ENCODE data around the gene COL17A1. TPM values are rescaled to one million over a fixed set of nuclear protein-coding genes. Genes with fewer than 3 reads are reported as not detected.
A peak's percentile ranks its signal among the peaks of the same experiment; 100 is the strongest.

COL17A1 gene
- total and polyA plus RNA-seq, 3 experiments from 2014 or later: not detected

DNA sequence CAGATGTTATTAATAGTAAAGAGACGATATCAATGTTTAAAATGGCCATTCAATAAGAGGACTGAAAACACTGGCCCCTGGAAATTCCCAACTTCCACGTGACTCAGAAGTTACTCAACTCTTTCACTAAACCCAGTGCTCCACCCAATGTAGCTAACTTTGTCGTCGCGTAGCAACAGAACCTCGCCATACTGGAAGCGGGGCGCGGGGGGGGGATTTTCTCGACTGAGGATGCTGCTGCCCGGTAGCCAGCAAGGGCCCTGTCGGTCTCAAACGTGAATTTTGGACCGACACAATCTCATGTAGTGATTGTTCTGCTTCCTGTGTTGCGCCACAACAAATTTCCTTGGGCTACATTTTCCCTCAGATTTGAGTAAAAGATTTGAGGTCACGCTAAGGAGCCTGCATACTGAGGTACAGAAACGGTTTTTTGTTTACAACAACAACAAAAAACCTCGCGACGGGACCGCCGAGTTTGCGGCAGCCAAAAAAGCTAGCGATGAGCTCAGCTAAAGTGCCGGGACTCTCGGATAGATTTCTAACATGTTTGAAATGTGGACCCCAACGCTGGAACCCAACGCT lies 35.3 kb upstream of the COL17A1 start:
- peak overlapping the region; percentile 94 to 97 (median 96) for H3K4me3 Mint-ChIP-seq
- H3K9me3 ChIP-seq (ENCODE audit: low read length): no peaks in the 10 kb centered on the region
- H3K27me3 Mint-ChIP-seq: peaks cover 1 to 14% of the 10 kb centered on the region in 2 donors
- ChIA-PET CTCF (interaction anchor here (0.6 to 2.9 kb wide), 24 partner anchors 10 to 247 kb away, joined by 3 to 13 read pairs (median 4); partner anchors contain the start of genes CFAP58, GSTO2 and STN1), POLR2A (interaction anchor here (0.5 to 2.2 kb wide), 26 partner anchors 12 to 536 kb away, joined by 3 to 12 read pairs (median 4); partner anchors contain the start of genes GSTO1, GSTO2, ITPRIP and SLK)
- H3K9me3 Mint-ChIP-seq: no peaks in the 10 kb centered on the region
- peaks cover 17% of the 10 kb centered on the region for H3K4me1 ChIP-seq (ENCODE audit: insufficient read depth, low read length)
- peaks cover 19 to 28% (median 22%) of the 10 kb centered on the region in 3 donors for H3K4me1 Mint-ChIP-seq
- no peaks in the 10 kb centered on the region for H3K36me3 ChIP-seq (ENCODE audit: insufficient read depth, low read length)
- peak overlapping the region; percentile 100 for H3K27ac ChIP-seq (ENCODE audit: low read depth, low read length)
- H3K4me3 ChIP-seq (ENCODE audit: low read length): peak overlapping the region; percentile 97
- H3K27ac Mint-ChIP-seq: peak overlapping the region; percentile 98 to 100 (median 99)
- peaks cover 0 to 24% (median 0%) of the 10 kb centered on the region in 3 donors for H3K36me3 Mint-ChIP-seq
- peak; percentile 81 to 96 (median 88) for DNase-seq
- no peaks in the 10 kb centered on the region for H3K27me3 ChIP-seq (ENCODE audit: insufficient read depth, low read length, poor library complexity, severe bottlenecking)

DNA sequence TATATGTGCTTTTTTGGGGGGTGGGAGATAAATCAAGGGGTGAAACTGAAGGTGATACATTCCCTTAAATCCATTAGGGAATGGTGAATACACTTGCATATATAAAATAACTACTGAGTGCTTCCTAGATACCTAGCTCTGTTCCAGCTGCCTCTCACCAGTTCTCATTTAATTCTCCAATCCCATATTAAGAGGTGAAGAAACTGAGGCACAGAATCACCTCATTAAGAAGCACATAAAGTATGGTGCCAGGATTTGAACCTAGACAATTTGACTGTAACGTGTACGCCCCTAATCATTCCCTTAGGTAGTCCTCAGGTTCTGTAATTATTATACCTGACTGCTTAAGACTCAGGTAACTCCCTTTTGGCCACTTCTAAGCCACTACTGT lies 34.8 kb upstream of the COL17A1 start:
- DNase-seq: no peak
- Histone ChIP-seq H3K4me1 (ENCODE audit: insufficient read depth, low read length) (peaks cover 17% of the 10 kb centered on the region), H3K9me3 (ENCODE audit: low read length) (no peaks in the 10 kb centered on the region), H3K4me3 (ENCODE audit: low read length) (peak overlapping the region; percentile 97), H3K36me3 (ENCODE audit: insufficient read depth, low read length) (no peaks in the 10 kb centered on the region), H3K27ac (ENCODE audit: low read depth, low read length) (peak overlapping the region; percentile 100), H3K27me3 (ENCODE audit: insufficient read depth, low read length, poor library complexity, severe bottlenecking) (no peaks in the 10 kb centered on the region)
- Mint-ChIP-seq H3K4me1 (peaks cover 19 to 28% (median 22%) of the 10 kb centered on the region in 3 donors), H3K4me3 (peak overlapping the region; percentile 94 to 97 (median 96)), H3K27me3 (peaks cover 1 to 14% of the 10 kb centered on the region in 2 donors), H3K27ac (peak overlapping the region; percentile 98 to 100 (median 99)), H3K9me3 (no peaks in the 10 kb centered on the region), H3K36me3 (peaks cover 0 to 22% (median 0%) of the 10 kb centered on the region in 3 donors)
- POLR2A ChIA-PET: interaction anchor here (0.5 to 2.2 kb wide), 12 partner anchors 42 to 356 kb away, joined by 3 to 12 read pairs (median 4); partner anchors contain the start of genes SLK and STN1
- CTCF ChIA-PET: interaction anchor here (0.6 to 2.9 kb wide), 10 partner anchors 17 to 246 kb away, joined by 3 to 13 read pairs (median 4); partner anchors contain the start of gene GSTO2

DNA sequence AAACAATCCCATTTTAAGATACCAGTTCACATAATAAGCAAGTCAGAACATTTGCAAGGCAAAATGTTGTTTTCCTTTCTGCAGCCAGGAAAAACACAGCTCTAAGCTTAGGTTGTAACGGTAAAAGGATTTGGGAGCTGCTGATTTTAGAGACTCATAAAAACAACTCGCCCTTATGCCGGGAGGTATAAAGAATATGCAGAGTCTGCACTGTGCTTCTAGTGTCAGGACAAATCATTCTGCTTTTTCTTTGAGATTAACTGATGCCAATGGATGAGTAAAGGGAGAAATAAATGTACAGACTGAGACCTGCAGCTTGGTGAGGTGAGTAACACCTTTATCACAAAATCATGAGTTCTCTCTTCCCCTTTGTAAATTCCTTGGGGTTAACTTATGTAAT lies 34.3 kb upstream of the COL17A1 start:
- H3K27me3 Mint-ChIP-seq: peaks cover 1 to 14% of the 10 kb centered on the region in 2 donors
- CTCF ChIA-PET: interaction anchor here (2.9 kb wide), 1 partner anchor 231 kb away, joined by 13 read pairs; no protein-coding TSS in a partner anchor
- peaks cover 19 to 28% (median 22%) of the 10 kb centered on the region in 3 donors for H3K4me1 Mint-ChIP-seq
- peak overlapping the region; percentile 33 to 100 (median 99) for H3K27ac Mint-ChIP-seq
- DNase-seq: no peak
- H3K4me3 Mint-ChIP-seq: peak overlapping the region in 1 of 7 donors; percentile 97
- peaks cover 0 to 17% (median 0%) of the 10 kb centered on the region in 3 donors for H3K36me3 Mint-ChIP-seq
- no peak overlapping the region for H3K4me3 ChIP-seq (ENCODE audit: low read length)
- POLR2A ChIA-PET: interaction anchor here (2.2 kb wide), 1 partner anchor 232 kb away, joined by 12 read pairs; no protein-coding TSS in a partner anchor
- no peak overlapping the region for H3K27ac ChIP-seq (ENCODE audit: low read depth, low read length)
- no peaks in the 10 kb centered on the region for H3K36me3 ChIP-seq (ENCODE audit: insufficient read depth, low read length)
- H3K9me3 ChIP-seq (ENCODE audit: low read length): no peaks in the 10 kb centered on the region
- H3K9me3 Mint-ChIP-seq: no peaks in the 10 kb centered on the region
- no peaks in the 10 kb centered on the region for H3K27me3 ChIP-seq (ENCODE audit: insufficient read depth, low read length, poor library complexity, severe bottlenecking)
- H3K4me1 ChIP-seq (ENCODE audit: insufficient read depth, low read length): peaks cover 17% of the 10 kb centered on the region

DNA sequence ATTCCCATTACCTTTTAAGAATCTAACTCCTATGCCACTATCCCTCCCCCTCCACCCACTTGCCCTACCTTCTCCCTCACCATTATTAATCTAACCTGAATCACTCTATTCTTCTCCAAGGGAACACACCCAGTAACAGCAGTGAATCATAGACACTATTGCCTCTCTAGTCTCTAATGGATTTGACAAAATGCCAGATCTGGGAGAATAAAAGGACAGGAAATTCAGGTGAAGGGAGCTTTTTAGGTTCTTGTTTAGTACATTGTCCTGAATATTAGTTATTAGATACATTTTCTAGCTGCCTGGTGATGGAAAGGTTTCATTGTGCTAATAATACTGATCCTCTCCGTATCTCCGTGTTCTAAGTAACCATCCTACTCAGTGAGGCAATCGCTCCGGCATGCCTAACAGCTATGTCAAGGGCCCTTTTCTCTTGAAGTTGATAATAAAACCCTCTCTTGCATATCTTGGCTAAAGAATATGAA lies 32.2 kb upstream of the COL17A1 start:
- POLR2A ChIA-PET: no interaction called here
- Histone ChIP-seq H3K4me1 (ENCODE audit: insufficient read depth, low read length) (peaks cover 12% of the 10 kb centered on the region), H3K9me3 (ENCODE audit: low read length) (no peaks in the 10 kb centered on the region), H3K36me3 (ENCODE audit: insufficient read depth, low read length) (no peaks in the 10 kb centered on the region), H3K27me3 (ENCODE audit: insufficient read depth, low read length, poor library complexity, severe bottlenecking) (no peaks in the 10 kb centered on the region), H3K27ac (ENCODE audit: low read depth, low read length) (no peak overlapping the region), H3K4me3 (ENCODE audit: low read length) (no peak overlapping the region)
- H3K4me3 Mint-ChIP-seq: no peak overlapping the region
- H3K36me3 Mint-ChIP-seq: peaks cover 0 to 13% (median 0%) of the 10 kb centered on the region in 3 donors
- DNase-seq: no peak
- no peaks in the 10 kb centered on the region for H3K9me3 Mint-ChIP-seq
- CTCF ChIA-PET: no interaction called here
- peaks cover 4 to 21% of the 10 kb centered on the region in 2 donors for H3K27me3 Mint-ChIP-seq
- peak overlapping the region in 1 of 8 donors; percentile 0 for H3K27ac Mint-ChIP-seq
- peaks cover 12 to 20% (median 14%) of the 10 kb centered on the region in 3 donors for H3K4me1 Mint-ChIP-seq

DNA sequence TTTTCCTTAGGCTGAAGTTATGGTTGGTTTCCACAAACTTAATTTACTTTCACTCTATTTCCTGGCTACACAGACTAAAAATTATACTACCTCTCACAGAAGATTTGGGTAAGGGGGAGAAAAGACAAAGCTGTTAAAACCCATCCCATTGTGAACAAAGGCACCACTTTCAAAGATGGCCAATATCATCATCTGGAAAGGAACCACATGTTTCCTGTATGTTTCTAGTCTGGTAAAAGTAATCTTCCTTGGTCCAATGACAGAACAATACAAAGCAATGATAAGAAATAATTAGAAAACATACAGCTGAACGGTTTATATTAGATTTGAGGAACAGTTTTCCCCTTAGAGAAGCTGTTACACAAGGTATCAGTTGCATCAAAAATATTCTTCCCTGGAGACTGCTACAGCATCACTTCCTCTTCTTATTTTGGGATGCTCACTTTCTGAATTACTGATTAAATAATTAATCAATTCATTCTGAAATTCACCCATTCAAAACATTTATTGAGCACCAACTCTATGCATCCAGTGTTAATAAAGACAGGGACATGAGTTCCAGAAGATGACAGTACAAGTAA lies 27.8 kb upstream of the COL17A1 start:
- Mint-ChIP-seq H3K9me3 (no peaks in the 10 kb centered on the region), H3K36me3 (peaks cover 0 to 2% (median 0%) of the 10 kb centered on the region in 3 donors), H3K27ac (no peak overlapping the region), H3K27me3 (peaks cover 12 to 46% of the 10 kb centered on the region in 2 donors), H3K4me3 (no peak overlapping the region), H3K4me1 (no peaks in the 10 kb centered on the region)
- no peaks in the 10 kb centered on the region for H3K9me3 ChIP-seq (ENCODE audit: low read length)
- H3K27ac ChIP-seq (ENCODE audit: low read depth, low read length): no peak overlapping the region
- no peak overlapping the region for H3K4me3 ChIP-seq (ENCODE audit: low read length)
- no peaks in the 10 kb centered on the region for H3K4me1 ChIP-seq (ENCODE audit: insufficient read depth, low read length)
- no peaks in the 10 kb centered on the region for H3K36me3 ChIP-seq (ENCODE audit: insufficient read depth, low read length)
- no peak for DNase-seq
- H3K27me3 ChIP-seq (ENCODE audit: insufficient read depth, low read length, poor library complexity, severe bottlenecking): no peaks in the 10 kb centered on the region
- ChIA-PET CTCF (no interaction called here), POLR2A (no interaction called here)

DNA sequence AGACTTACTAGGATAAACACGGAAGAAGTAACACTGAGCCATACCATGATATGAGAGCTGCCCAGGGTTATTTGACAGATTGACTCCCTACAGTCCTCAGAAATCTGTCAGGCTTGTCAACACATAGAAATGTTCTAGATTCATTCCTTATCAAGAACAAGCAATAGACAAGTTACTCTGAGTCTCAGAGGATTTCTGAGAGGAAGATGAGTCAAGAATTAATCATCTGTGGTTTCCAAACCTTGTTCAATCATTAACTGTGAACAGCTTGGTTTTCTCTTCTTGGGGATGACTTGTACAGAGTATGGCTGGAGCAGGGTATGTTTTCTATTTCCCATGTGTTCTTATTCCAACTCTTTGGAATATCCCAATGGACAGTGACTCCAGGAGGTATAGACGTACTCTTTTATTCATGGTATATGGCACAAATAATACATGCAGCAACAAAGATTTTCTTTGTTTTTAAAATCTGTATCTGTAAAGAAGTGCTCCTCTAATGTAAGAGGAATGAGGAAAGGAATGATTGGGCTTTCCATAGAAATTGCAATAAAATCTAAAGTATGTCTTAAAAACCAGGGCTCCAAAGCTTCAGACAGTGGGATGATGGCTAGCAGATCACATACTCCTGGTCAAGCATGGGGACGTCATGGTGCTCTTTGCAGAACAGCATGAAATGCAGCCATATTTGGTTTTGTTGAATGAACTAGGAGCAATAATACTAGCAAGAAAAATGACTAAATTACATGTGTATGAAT lies 24.4 kb upstream of the COL17A1 start:
- H3K27me3 Mint-ChIP-seq: peaks cover 11 to 32% of the 10 kb centered on the region in 2 donors
- Histone ChIP-seq H3K36me3 (ENCODE audit: insufficient read depth, low read length) (no peaks in the 10 kb centered on the region), H3K4me1 (ENCODE audit: insufficient read depth, low read length) (no peaks in the 10 kb centered on the region), H3K27ac (ENCODE audit: low read depth, low read length) (no peak overlapping the region), H3K9me3 (ENCODE audit: low read length) (no peaks in the 10 kb centered on the region), H3K27me3 (ENCODE audit: insufficient read depth, low read length, poor library complexity, severe bottlenecking) (no peaks in the 10 kb centered on the region), H3K4me3 (ENCODE audit: low read length) (no peak overlapping the region)
- H3K4me3 Mint-ChIP-seq: no peak overlapping the region
- no peaks in the 10 kb centered on the region for H3K9me3 Mint-ChIP-seq
- no peaks in the 10 kb centered on the region for H3K4me1 Mint-ChIP-seq
- ChIA-PET POLR2A (interaction anchor here (0.5 kb wide), 1 partner anchor 31 kb away, joined by 3 read pairs; no protein-coding TSS in a partner anchor), CTCF (interaction anchor here (1.0 to 1.4 kb wide), 2 partner anchors 11 to 12 kb away, joined by 3 to 9 read pairs; partner anchors contain the start of gene SFR1)
- no peak overlapping the region for H3K27ac Mint-ChIP-seq
- DNase-seq: no peak
- peaks cover 0 to 2% (median 0%) of the 10 kb centered on the region in 3 donors for H3K36me3 Mint-ChIP-seq

DNA sequence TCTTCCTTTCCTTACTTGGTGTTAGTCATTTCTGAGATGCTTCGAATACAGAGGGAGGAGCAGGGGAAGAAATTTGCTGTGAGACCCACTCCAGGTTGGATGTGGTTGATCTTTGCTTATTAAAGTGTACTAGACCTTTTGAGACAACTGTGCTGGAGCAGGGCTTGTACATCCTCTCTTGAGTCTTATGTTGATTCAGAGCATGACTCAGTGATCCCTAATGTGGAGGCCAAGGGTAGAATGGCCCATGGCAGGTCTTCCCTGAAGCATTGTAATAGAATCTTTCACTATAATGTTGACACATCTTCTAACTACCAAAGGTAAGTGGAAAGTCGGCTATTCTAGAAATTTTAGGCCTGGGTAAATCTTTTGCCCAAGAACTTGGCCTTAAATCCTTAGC lies 19.2 kb upstream of the COL17A1 start:
- Mint-ChIP-seq H3K4me3 (no peak overlapping the region), H3K4me1 (no peaks in the 10 kb centered on the region), H3K27ac (no peak overlapping the region), H3K36me3 (no peaks in the 10 kb centered on the region), H3K27me3 (peaks cover 3 to 10% of the 10 kb centered on the region in 2 donors), H3K9me3 (no peaks in the 10 kb centered on the region)
- no peaks in the 10 kb centered on the region for H3K4me1 ChIP-seq (ENCODE audit: insufficient read depth, low read length)
- H3K27ac ChIP-seq (ENCODE audit: low read depth, low read length): no peak overlapping the region
- no peaks in the 10 kb centered on the region for H3K9me3 ChIP-seq (ENCODE audit: low read length)
- H3K4me3 ChIP-seq (ENCODE audit: low read length): no peak overlapping the region
- ChIA-PET CTCF (no interaction called here), POLR2A (no interaction called here)
- no peak for DNase-seq
- no peaks in the 10 kb centered on the region for H3K27me3 ChIP-seq (ENCODE audit: insufficient read depth, low read length, poor library complexity, severe bottlenecking)
- no peaks in the 10 kb centered on the region for H3K36me3 ChIP-seq (ENCODE audit: insufficient read depth, low read length)

Data from CD8-positive, alpha-beta memory T cell (primary cell).